HepG2 (cell line): Measurements from ENCODE around the gene EPN2.
"Not testable (repeated sequence)": the region's sequence is repeated elsewhere in the genome, so short reads cannot be mapped to it uniquely, and the experiment has no call there.

Experiments
- GPN1 ChIP-seq: sonication (generic); formaldehyde crosslinking; IDR thresholded peaks from 2 replicates; pipeline ENCODE4 v1.5.1; 2020; ENCODE audit warnings: missing genetic modification reagents, borderline replicate concordance
- NBN ChIP-seq: fragments of 450-650 bp; conservative IDR thresholded peaks from 2 replicates; pipeline ENCODE4 v1.6.1; 2017
- PBX2 ChIP-seq: IDR thresholded peaks from 2 replicates; pipeline ENCODE4 v1.6.1; 2016; ENCODE audit warnings: control low read depth
- ZNF143 ChIP-seq: sonication (generic); formaldehyde crosslinking; IDR thresholded peaks from 2 replicates; pipeline ENCODE4 v1.4.0; 2020; ENCODE audit warnings: missing genetic modification reagents
- TF ChIP-seq, protein P1 (sequence below): sonication (generic); formaldehyde crosslinking; IDR thresholded peaks from 2 replicates; pipeline ENCODE4 v1.5.0; 2020; ENCODE audit warnings: mild to moderate bottlenecking, missing genetic modification reagents, moderate library complexity

GRCh38 chr17:19219384-19219783, 17.8 kb upstream of the EPN2 start:
- TF ChIP-seq NBN; ZNF143 (CRISPR knock-in tag); GPN1 (CRISPR knock-in tag); PBX2: not testable (repeated sequence)
- TF ChIP-seq, protein P1, sequence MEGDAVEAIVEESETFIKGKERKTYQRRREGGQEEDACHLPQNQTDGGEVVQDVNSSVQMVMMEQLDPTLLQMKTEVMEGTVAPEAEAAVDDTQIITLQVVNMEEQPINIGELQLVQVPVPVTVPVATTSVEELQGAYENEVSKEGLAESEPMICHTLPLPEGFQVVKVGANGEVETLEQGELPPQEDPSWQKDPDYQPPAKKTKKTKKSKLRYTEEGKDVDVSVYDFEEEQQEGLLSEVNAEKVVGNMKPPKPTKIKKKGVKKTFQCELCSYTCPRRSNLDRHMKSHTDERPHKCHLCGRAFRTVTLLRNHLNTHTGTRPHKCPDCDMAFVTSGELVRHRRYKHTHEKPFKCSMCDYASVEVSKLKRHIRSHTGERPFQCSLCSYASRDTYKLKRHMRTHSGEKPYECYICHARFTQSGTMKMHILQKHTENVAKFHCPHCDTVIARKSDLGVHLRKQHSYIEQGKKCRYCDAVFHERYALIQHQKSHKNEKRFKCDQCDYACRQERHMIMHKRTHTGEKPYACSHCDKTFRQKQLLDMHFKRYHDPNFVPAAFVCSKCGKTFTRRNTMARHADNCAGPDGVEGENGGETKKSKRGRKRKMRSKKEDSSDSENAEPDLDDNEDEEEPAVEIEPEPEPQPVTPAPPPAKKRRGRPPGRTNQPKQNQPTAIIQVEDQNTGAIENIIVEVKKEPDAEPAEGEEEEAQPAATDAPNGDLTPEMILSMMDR, result not testable (repeated sequence)
